GM18858 (cell line): ENCODE results near the gene PROK2.
A peak's percentile ranks its signal among the peaks of the same experiment; 100 is the strongest.

ENCODE experiments used
- ATAC-seq: cut with Tn5 transposase; IDR thresholded peaks from one replicate; pipeline ENCODE4 v1.9.1; 2021; ENCODE audit not compliant: unreplicated experiment

The PROK2 gene

DNA sequence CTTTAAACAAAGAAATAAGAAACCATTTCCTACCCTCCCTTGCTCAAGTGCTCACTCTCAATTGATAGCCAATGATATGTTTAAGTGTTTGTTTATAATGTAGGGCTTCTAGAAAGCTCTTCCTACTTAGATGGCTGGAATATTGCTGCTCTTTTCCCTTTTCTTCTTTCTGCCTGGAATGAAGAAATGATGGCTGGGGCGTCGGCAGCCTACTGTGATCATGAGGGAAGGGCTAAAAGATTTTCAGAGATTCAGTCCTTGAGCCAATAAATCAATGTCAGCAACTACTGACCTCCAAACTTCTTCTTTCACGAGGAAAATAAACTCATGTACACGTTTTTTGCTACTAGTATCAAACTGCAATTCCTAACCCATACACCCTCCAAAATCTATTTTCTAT lies 33.3 kb downstream of the PROK2 start:
- no peak for ATAC-seq

DNA sequence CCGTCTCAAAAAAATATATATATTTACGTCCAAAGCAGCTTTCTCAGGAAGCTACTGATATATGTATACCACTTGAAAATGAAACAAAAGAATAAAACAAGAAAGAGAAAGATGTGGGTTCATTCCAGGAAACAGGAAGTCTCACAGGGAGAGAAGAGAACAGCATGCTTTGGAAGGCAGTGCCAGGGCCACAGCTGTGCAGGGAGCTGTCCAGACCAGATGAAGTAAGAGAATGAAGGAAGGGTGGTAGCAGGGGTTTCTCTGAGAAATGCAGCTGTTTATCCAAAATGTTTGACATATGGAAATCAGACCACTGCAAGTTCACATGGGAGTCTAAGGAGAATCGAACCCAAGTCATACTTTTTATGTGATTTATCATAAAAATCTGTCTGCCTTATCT lies 40.2 kb downstream of the PROK2 start:
- no peak for ATAC-seq

DNA sequence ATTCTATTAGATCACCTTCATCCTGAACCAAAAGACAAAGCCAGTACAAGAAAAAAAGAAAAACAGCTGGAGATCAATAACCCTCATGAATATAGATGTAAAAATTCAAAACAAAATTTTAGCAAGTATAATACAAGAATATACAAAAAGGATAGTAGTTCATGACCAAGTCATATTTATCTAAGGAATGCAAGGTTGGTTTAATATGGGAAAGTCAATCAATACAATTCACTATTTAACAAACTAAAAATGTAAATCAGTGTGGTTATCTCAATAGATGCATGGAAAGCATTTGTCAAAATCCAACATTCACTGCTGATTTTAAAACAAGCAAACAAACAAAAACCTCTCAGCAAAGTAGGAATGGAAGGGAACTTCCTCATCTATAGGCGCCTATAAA lies 42.3 kb downstream of the PROK2 start:
- no peak for ATAC-seq

DNA sequence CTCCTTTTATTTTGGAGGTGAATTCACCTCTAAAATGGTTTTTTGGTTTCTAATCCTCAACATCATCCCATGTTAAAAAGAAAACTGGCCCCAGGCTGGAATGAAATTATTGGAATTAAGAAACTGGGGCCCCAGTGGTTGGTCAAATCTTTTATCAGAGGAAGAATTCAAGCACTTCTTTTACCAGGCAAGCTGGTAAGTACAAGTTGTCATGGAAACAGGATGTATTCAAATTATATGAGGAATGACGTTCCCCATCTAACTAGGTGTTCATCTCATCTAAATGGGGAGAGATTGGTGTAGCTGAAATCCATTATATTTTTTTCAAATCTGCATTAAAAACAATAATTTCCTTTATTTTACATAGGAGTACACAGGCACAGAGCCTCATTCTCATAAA lies 50.1 kb downstream of the PROK2 start:
- ATAC-seq, result no peak

DNA sequence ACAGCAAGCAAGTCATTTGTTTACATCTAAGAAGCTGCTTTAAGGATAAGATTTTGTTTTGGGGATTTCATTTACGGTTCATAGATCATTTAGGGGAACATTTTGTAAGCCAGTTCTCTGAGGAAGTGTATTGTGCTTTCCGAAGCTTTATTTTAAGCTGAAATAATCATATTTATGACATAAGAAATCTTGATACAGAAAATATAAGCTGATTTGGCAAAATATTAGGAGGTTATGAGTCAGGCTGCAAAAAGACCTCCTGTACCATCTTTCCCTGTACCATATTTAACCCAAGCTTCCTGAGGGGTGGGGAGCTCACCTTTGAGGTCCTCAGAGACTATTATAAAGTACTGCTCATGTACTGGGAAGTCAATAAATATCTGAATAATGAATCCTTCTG lies 51.6 kb downstream of the PROK2 start:
- no peak for ATAC-seq

DNA sequence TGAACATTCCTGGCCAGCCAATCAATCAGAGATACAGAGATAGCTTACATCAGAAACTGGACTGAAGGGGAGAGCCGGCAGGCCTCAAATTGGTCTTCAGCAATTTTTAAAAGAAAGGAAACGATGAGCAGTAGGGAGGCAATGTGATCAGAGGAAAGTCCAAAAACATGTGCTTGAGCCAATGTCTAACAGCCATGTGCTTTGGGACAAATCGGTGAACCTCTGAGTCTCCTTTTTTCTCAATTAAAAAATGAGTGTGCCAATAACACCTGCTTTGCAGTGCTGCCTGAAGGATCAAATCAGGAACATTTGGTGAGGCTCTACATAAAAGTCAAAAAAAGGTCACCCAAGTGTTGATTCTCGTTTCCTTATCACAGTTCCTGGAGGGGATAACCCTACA lies 52.3 kb downstream of the PROK2 start:
- ATAC-seq, result no peak

DNA sequence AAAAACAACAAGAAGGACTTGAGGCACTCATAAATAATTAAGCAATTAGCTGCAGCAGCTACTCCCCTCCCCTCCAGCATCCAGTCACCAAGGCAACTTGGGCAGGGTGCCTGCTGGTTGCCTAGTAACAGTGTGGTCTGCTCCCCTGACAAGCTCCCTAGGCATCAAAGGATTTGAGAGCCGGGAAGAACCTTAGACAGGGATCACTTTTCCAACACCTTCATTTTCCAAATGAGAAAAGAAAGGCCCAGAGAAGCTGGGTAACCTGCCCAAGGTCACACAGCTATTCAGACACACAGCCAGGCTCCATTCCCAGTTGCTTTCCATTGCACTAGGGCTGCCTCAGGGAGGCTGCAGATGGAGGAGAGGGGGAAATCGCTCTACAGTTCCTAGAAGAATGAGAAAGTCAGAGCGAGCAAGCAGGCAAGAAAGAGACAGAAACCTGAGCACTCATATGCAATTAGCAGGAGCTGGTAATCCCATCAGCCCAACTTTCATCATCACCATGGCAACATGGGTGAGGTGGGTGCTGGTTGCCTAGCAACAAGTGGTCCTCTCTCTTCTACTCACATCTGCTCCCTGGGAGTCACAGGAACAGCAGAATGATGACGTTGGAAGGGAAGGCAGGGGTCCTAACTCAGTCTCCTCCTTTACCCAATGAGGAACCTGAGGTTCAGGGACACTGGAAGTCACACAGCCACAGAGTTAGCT lies 56.2 kb downstream of the PROK2 start:
- no peak for ATAC-seq

DNA sequence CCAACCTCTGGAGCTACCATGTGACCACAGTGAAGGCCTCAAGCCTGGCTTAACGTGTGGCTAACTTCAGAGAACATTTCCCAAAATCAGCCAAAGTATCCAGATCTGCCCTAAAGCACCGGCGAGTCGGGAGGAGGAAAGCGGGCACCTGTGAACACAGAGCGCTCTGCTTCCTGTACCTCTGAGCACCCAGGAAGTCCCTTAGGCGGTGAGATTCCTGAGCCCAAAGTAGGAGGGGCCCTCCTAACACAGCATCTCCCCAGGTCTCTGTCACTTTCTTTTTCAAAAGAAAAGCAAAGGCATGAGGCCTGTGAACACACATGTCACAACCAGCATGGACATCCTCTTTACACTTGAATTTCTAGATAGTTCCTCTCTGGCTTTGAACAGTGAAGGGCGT lies 58.8 kb downstream of the PROK2 start:
- no peak for ATAC-seq

DNA sequence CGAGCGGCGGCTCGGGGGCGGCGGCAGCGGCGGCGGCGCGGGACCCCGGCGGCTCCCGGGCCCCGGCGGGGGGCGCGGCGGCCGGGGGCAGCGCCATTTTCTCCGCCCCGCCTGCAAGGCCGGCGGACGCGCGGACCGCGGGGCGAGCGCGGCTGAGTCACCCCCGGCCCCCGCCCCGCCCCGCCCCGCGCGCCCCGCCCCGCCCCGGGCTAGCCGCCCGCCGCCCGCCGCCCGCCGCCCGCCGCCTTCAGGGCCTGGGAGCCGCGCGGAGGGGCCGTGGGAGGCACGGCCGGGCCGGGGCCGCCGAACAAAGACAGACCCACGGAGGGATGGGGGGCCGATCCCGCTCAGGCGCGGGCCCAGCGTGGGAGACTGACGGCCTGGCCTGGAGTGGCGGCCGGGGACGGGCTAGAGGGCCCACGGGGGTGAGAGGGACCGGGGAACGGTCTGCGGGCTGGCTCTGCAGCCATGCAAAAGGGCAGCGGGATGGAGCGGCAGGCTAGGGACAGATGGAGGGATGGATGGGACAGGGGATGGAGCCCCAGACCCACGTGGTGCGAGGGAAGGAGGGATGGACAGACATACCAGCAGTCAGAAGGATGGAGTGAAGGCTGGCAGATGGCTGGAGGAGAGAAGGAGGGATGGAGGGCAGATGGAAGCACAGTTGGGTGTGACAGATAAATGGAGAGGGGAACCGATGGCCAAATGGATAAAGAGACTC lies 59.5 kb downstream of the PROK2 start, which contains the start of gene EIF4E3:
Gene EIF4E3, minus strand, starts transcription at position 132 of the 721 bp plus-strand sequence. Its CDS starts 35 bp downstream, at position 97.
- peak; percentile 25 for ATAC-seq

DNA sequence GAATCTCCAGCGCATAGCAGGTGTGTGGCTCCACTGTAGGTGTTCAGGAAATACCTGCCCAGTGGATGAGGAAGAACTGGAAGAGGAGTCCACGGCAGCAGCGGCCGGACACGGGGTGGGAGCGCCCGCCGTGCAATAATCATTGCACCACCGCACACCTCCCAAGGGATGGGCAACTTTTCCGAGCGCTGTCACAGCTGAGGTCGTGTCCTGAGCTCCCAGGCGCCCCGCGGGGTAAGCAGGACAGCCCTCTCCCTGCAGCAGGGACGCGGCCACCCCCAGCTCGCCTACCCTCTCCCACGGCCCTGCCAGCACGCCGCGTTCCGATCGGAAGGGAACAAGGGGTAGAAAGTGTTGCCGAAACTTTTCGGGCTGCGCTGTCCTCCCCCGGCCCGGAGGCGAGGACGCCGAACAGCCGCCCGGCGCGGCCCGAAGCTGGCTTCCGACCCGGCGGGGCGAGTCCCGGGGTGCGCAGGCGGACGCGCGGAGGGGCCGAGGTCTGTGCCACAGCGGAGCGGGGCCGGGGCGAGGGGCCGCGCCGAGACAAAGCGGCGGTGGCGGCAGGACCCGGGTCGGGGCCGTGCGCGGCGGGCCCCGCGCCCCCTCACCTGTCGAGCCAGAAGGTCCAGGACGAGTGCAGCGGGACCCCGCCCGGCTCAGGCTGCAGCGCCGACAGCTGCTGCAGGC lies 60.2 kb downstream of the PROK2 start:
- peak; percentile 36 for ATAC-seq

DNA sequence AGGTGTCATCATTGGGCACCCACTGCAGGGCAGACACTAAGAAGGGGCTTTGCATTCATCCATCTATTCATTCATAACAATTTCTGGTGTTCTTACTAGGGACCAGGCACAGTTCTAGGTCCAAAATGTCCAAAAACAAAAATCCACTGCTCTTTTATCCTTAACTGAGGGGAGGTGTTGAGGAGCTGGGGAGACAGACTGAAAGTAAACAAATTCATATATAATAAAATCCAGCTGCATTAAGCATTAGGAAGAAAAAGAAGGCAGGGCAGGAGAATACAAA lies 60.8 kb downstream of the PROK2 start:
- ATAC-seq, result no peak

DNA sequence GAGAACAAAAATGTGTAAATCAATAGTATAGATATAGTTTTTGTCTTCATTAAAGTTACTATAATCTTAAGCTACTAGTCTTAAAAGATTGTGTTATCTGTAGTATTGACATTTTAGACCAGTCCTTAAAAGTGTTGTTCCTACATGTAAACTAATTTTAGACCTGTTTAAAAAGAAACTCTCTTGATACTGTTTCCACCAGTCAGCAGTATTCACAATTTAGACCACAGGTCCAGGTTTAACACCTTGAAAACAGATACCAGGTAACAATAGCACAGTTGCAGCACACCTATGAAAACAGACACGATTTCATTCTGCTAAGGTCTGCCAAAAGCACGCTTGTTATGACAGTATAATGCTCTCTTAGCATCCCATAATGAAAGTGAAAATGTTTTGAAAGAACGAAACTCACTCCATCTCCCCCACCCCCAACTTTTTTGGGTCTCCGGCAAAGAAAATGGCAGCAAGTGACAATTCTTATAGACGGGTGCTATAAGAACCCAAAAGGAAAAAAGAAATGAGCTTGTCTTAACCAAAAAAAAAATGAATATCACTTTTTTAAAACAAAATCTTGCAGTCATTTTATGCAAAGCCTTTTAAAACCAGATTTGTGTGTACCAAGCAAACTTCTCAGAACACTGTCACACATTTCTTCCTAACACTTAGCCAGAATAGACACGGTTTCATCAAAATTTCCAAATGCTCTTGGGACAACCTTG lies 61.3 kb downstream of the PROK2 start:
- peak; percentile 48 for ATAC-seq

DNA sequence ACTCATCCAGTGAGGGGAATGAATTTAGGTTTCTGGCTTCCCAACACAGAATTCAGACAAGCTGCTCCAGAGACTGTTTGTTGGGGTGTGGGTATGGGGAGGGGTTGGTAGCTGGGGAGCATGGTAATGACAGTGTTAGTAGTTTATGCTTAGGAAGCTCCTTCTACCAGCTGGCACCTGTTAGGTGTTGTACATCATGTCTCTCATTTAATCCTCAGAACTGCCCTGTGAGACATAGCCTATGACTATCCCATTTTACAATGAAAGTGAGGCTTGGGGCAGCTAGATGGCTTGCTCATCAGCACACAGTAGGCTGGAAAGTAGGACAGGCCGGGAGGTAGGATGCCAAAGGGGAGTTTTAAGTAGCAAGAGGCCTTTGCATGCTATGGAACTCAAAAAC lies 62.3 kb downstream of the PROK2 start:
- ATAC-seq, result no peak
